PFSK-1 (cell line): ENCODE results near the gene CCHCR1.

Experiments used
- POLR2AphosphoS5 ChIP-seq: IDR thresholded peaks from 2 replicates; pipeline ENCODE4 v1.6.1; 2012; ENCODE audit warnings: low read depth, mild to moderate bottlenecking, control low read depth, low read length, moderate library complexity
- REST ChIP-seq, 2 experiments: IDR thresholded peaks; 2 replicates each; pipeline versions ENCODE4 v1.6.1 to v1.8.0; 2011 to 2012; ENCODE audit warnings: low read depth in 2 of 2, low read length in 2 of 2, control low read depth in 1 of 2, inconsistent platforms in 1 of 2, mild to moderate bottlenecking in 1 of 2, moderate library complexity in 1 of 2; ENCODE audit not compliant: insufficient read depth in 1 of 2

- no peak for TF ChIP-seq REST (IDR thresholded peaks at IDR 0.05; ENCODE audit: insufficient read depth in 1 of 2, low read depth in 2 of 2, low read length in 2 of 2)
- no peak for TF ChIP-seq POLR2AphosphoS5
Measured at GRCh38 chr6:31125586-31126363, 31.8 kb downstream of the CCHCR1 start.
